ENCODE measurements around the gene KCNN1. TPM values are rescaled to one million over a fixed set of nuclear protein-coding genes. Genes with fewer than 3 reads are reported as not detected.

The KCNN1 gene
- total and polyA plus RNA-seq, 12 donors: 0.16 to 2.5 (median 0.62) TPM; not detected in 2

GRCh38 chr19:17993076-17993813 is 26.3 kb downstream of the KCNN1 start:
- Histone ChIP-seq H3K4me1 (replicated peaks in 1 of 2) (no peaks in the 10 kb centered on the region), H3K9me3 (replicated peaks in 1 of 3) (no peaks in the 10 kb centered on the region), H3K27me3 (no peaks in the 10 kb centered on the region), H3K27ac (no peak overlapping the region), H3K4me3 (no peak overlapping the region), H3K36me3 (replicated peaks in 1 of 2) (no peaks in the 10 kb centered on the region)
- intact Hi-C loops (cut with DNase I): no loop called here
- TF ChIP-seq CTCF (IDR thresholded peaks at IDR 0.05): no peak
- no peak for TF ChIP-seq POLR2A (IDR thresholded peaks at IDR 0.05)
- no peak for DNase-seq
- WGBS, 4 donors: 76 to 77% (median 76%) methylated on average over 18 to 27 of the region's 27 CpGs

- Histone ChIP-seq H3K27ac (no peak overlapping the region), H3K4me3 (no peak overlapping the region), H3K9me3 (replicated peaks in 1 of 3) (no peaks in the 10 kb centered on the region), H3K4me1 (replicated peaks in 1 of 2) (no peaks in the 10 kb centered on the region), H3K36me3 (replicated peaks in 1 of 2) (no peaks in the 10 kb centered on the region), H3K27me3 (no peaks in the 10 kb centered on the region)
- 0 to 13% (median 11%) methylated on average over 1 to 15 of the region's 15 CpGs for WGBS, 4 donors
- intact Hi-C loops (cut with DNase I): loop anchor here (2.0 to 5.0 kb wide), 3 partner anchors 58 to 125 kb away; partner anchors contain the start of gene SLC5A5 (in 1 of the 2)
- DNase-seq: peak; percentile 77 to 94 (median 88)
- TF ChIP-seq CTCF (IDR thresholded peaks at IDR 0.05) (peak; percentile 96 to 99 (median 99)), POLR2A (IDR thresholded peaks at IDR 0.05) (no peak)
These were observed 30.0 kb downstream of the KCNN1 start for GRCh38 chr19:17996826-17997316.

GRCh38 chr19:17997969-17998826 is 31.3 kb downstream of the KCNN1 start:
- 45 to 70% (median 57%) methylated on average over 12 to 41 of the region's 41 CpGs for WGBS, 4 donors
- Histone ChIP-seq H3K4me1 (replicated peaks in 1 of 2) (no peaks in the 10 kb centered on the region), H3K36me3 (replicated peaks in 1 of 2) (no peaks in the 10 kb centered on the region), H3K27ac (no peak overlapping the region), H3K4me3 (no peak overlapping the region), H3K27me3 (no peaks in the 10 kb centered on the region), H3K9me3 (replicated peaks in 1 of 3) (no peaks in the 10 kb centered on the region)
- no peak for TF ChIP-seq POLR2A (IDR thresholded peaks at IDR 0.05)
- no peak for TF ChIP-seq CTCF (IDR thresholded peaks at IDR 0.05)
- intact Hi-C loops (cut with DNase I): loop anchor here (2.0 to 5.0 kb wide), 3 partner anchors 59 to 126 kb away; partner anchors contain the start of gene SLC5A5 (in 1 of the 2)
- DNase-seq: no peak

- no peaks in the 10 kb centered on the region for H3K4me1 ChIP-seq (replicated peaks in 1 of 2)
- WGBS, 4 donors: 82 to 87% (median 85%) methylated on average over 5 of the region's 5 CpGs; no CpG with 5 or more reads in 1 of the 4 donors
- no peaks in the 10 kb centered on the region for H3K9me3 ChIP-seq (replicated peaks in 1 of 3)
- intact Hi-C loops (cut with DNase I): loop anchor here in 1 of 2 donors (5.0 kb wide), 1 partner anchor 126 kb away; the partner anchor contains the start of gene SLC5A5
- no peaks in the 10 kb centered on the region for H3K36me3 ChIP-seq (replicated peaks in 1 of 2)
- no peak overlapping the region for H3K27ac ChIP-seq
- no peak overlapping the region for H3K4me3 ChIP-seq
- no peak for DNase-seq
- no peaks in the 10 kb centered on the region for H3K27me3 ChIP-seq
- TF ChIP-seq CTCF (IDR thresholded peaks at IDR 0.05) (no peak), POLR2A (IDR thresholded peaks at IDR 0.05) (no peak)
These were observed 31.9 kb downstream of the KCNN1 start for GRCh38 chr19:17998827-17999150.
